ENCODE measurements around the gene FAHD2A. TPM values are rescaled to one million over a fixed set of nuclear protein-coding genes. Genes with fewer than 3 reads are reported as not detected.

The FAHD2A gene
- total RNA-seq = 19.4 and 26.5 TPM in 2 replicates

GRCh38 chr2:95402370-95403203 lies at the start of gene FAHD2A:
Gene FAHD2A, plus strand, starts transcription at chr2:95402708. Its CDS starts 2,851 bp downstream, at chr2:95405559.

Other genes starting within 250 kb of the FAHD2A start
- gene ZNF514, start 242.9 kb upstream of the FAHD2A start, total RNA-seq = 11.5 and 14.3 TPM in 2 replicates
- gene ZNF2, start 236.9 kb upstream of the FAHD2A start, total RNA-seq = 10.6 and 11.1 TPM in 2 replicates
- 5.2 and 5.5 TPM in 2 replicates for gene ZNF892, start 195.2 kb upstream of the FAHD2A start, total RNA-seq
- 0.20 and 0.56 TPM in 2 replicates for gene PROM2, start 128.3 kb upstream of the FAHD2A start, total RNA-seq
- 0.65 and 2.0 TPM in 2 replicates for gene KCNIP3, start 105.4 kb upstream of the FAHD2A start, total RNA-seq
- not detected in 2 replicates for gene TRIM43B, start 82.0 kb downstream of the FAHD2A start, total RNA-seq
- not detected in 2 replicates for gene TRIM43, start 189.3 kb downstream of the FAHD2A start, total RNA-seq